Sigmoid colon (tissue), 7 donors: ENCODE measurements around the gene DMXL2. TPM values are rescaled to one million over a fixed set of nuclear protein-coding genes. Genes with fewer than 3 reads are reported as not detected.
A peak's percentile ranks its signal among the peaks of the same experiment; 100 is the strongest.
"Not testable (repeated sequence)": the region's sequence is repeated elsewhere in the genome, so short reads cannot be mapped to it uniquely, and the experiment has no call there.

Experiments
- DNase-seq: peaks from one replicate; pipeline ENCODE4 v3.0.0-alpha.2; 2019
- H3K27ac ChIP-seq, 4 donors: fragments of 200-600 bp; sonication (generic); one replicate each; pipeline ENCODE4 v1.5.1; 2016 to 2019; ENCODE audit warnings: mild to moderate bottlenecking in 1 of 4
- H3K27me3 ChIP-seq, 3 donors: fragments of 200-600 bp; sonication (generic); one replicate each; pipeline ENCODE4 v1.5.1; 2019; ENCODE audit warnings: mild to moderate bottlenecking in 1 of 3
- H3K36me3 ChIP-seq, 4 donors: fragments of 200-600 bp; sonication (generic); one replicate each; pipeline ENCODE4 v1.5.1; 2016 to 2019
- H3K4me1 ChIP-seq, 4 donors: fragments of 200-600 bp; sonication (generic); one replicate each; pipeline ENCODE4 v1.5.1; 2017 to 2019
- H3K4me3 ChIP-seq, 4 donors: fragments of 200-600 bp; sonication (generic); one replicate each; pipeline ENCODE4 v1.5.1; 2017 to 2019; ENCODE audit warnings: mild to moderate bottlenecking in 2 of 4, moderate library complexity in 1 of 4
- H3K9me3 ChIP-seq, 4 donors: fragments of 200-600 bp in 3 of 4; sonication (generic) in 3 of 4; one replicate each; pipeline versions ENCODE4 v1.5.1 to v1.6.1; 2013 to 2019
- EP300 ChIP-seq, 4 donors: sonication (generic); formaldehyde crosslinking; IDR thresholded peaks; one replicate each; pipeline ENCODE4 v1.6.1; 2017; ENCODE audit warnings: antibody characterized with exemption in 4 of 4
- POLR2A ChIP-seq, 2 donors: fragments of 450-650 bp; IDR thresholded peaks; one replicate each; pipeline ENCODE4 v1.6.1; 2016; ENCODE audit warnings: antibody characterized with exemption in 2 of 2, mild to moderate bottlenecking in 2 of 2, moderate library complexity in 2 of 2
- POLR2AphosphoS5 ChIP-seq, 4 donors: sonication (generic); formaldehyde crosslinking; IDR thresholded peaks; one replicate each; pipeline ENCODE4 v1.6.1; 2017; ENCODE audit warnings: antibody characterized with exemption in 4 of 4
- WGBS, 2 donors: extraction: QIAGEN DNeasy Blood & Tissue Kit; methylation state at CpG; one replicate each; pipeline ENCODE4 v1.1.7; 2013; 5-methylcytosine and 5-hydroxymethylcytosine counted together
- intact Hi-C: fragments of 100-400 bp; cut with DNase I; formaldehyde crosslinking; loops from one replicate; pipeline ENCODE4 v1.15.1; 2023
- polyA plus RNA-seq, 3 donors: library from polyadenylated mRNA; stranded (reverse); fragments of 200-250 nt; gene quantifications; one replicate each; pipeline ENCODE4 v1.2.3, GENCODE V29; 2013
- total RNA-seq, 4 donors: library from RNA; depleted of rRNA; stranded (reverse); fragments of >200 nt; gene quantifications; one replicate each; pipeline ENCODE4 v1.1.0, GENCODE V29; 2016
- TF ChIP-seq, protein P1 (sequence below), 4 experiments: fragments of 450-650 bp in 3 of 4; fragments of 200-600 bp in 1 of 4; IDR thresholded peaks; one replicate each; pipeline ENCODE4 v1.5.1; 2016 to 2019; ENCODE audit warnings: antibody characterized with exemption in 4 of 4, mild to moderate bottlenecking in 3 of 4, moderate library complexity in 2 of 4
- donor health status: healthy with polysubstance abuse.
- donor health status: Bipolar disorder and iron deficiency.
- donor health status: healthy.

Gene DMXL2
- total and polyA plus RNA-seq, 7 donors = 5.5 to 64.5 (median 34.6) TPM

DNA sequence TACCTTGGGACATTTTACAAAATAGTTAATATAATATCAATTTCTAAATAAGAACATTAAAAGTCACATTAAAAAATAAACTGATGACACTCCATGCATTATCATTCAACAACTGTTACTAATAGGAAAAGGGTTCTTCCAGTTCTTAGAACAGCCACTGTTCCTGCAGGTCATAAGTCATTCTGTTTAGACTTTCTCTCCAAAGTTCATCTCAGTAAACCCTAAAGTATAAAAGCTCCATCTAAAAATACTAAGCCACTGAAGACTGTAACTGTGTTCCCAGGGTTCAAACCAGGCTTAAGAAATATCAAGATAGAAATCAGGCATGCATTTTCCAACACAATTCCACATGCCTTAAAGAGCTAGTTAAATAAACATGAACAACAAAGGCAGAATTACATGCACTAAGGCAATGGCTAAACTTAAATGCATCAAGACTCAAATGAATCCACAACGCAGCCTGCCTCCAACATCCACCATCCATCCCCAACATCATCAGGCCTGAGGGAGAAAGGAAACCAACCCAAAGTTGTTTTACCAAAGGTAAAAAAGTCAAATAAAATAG lies 46.2 kb downstream of the DMXL2 start:
- Histone ChIP-seq H3K4me1 (peaks cover 0 to 11% (median 5%) of the 10 kb centered on the region in 4 donors), H3K27me3 (no peaks in the 10 kb centered on the region), H3K27ac (peak overlapping the region in 1 of 4 donors; percentile 54), H3K4me3 (no peak overlapping the region), H3K36me3 (no peaks in the 10 kb centered on the region), H3K9me3 (no peaks in the 10 kb centered on the region)
- no peak for DNase-seq
- 94 to 95% methylated on average over 1 of the region's 1 CpG for WGBS, 2 donors
- no peak for TF ChIP-seq POLR2A (IDR thresholded peaks at IDR 0.05)
- TF ChIP-seq POLR2AphosphoS5 (IDR thresholded peaks at IDR 0.05) = no peak
- no peak for TF ChIP-seq EP300 (IDR thresholded peaks at IDR 0.05)
- TF ChIP-seq, protein P1, sequence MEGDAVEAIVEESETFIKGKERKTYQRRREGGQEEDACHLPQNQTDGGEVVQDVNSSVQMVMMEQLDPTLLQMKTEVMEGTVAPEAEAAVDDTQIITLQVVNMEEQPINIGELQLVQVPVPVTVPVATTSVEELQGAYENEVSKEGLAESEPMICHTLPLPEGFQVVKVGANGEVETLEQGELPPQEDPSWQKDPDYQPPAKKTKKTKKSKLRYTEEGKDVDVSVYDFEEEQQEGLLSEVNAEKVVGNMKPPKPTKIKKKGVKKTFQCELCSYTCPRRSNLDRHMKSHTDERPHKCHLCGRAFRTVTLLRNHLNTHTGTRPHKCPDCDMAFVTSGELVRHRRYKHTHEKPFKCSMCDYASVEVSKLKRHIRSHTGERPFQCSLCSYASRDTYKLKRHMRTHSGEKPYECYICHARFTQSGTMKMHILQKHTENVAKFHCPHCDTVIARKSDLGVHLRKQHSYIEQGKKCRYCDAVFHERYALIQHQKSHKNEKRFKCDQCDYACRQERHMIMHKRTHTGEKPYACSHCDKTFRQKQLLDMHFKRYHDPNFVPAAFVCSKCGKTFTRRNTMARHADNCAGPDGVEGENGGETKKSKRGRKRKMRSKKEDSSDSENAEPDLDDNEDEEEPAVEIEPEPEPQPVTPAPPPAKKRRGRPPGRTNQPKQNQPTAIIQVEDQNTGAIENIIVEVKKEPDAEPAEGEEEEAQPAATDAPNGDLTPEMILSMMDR (IDR thresholded peaks at IDR 0.05) = no peak
- intact Hi-C loops = no loop called here

DNA sequence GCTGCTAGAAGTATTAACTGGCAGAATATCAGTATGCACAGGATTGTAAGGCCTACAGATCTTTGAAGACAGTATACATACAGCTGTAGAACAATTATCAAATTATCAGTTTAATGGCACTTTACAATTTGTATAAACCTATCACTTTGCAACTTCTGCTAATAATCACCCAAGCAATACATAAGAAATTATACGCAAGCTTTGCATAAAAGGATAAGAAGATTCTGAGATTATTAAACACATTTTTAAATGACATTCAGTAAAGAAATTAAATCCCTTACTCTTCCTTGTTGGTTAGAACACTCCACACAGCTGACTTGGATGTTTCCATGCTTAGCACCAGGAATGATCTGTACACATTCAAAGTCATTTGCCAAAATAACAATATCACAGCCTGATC lies 46.8 kb downstream of the DMXL2 start:
- H3K27me3 ChIP-seq = no peaks in the 10 kb centered on the region
- intact Hi-C loops = no loop called here
- no peak for DNase-seq
- WGBS, 2 donors = 97 to 98% methylated on average over 1 of the region's 1 CpG
- H3K4me3 ChIP-seq = no peak overlapping the region
- TF ChIP-seq, protein P1 (IDR thresholded peaks at IDR 0.05) = no peak
- TF ChIP-seq EP300 (IDR thresholded peaks at IDR 0.05) (no peak), POLR2AphosphoS5 (IDR thresholded peaks at IDR 0.05) (no peak), POLR2A (IDR thresholded peaks at IDR 0.05) (no peak)
- no peaks in the 10 kb centered on the region for H3K9me3 ChIP-seq
- no peaks in the 10 kb centered on the region for H3K36me3 ChIP-seq
- no peak overlapping the region for H3K27ac ChIP-seq
- peaks cover 0 to 11% (median 5%) of the 10 kb centered on the region in 4 donors for H3K4me1 ChIP-seq

DNA sequence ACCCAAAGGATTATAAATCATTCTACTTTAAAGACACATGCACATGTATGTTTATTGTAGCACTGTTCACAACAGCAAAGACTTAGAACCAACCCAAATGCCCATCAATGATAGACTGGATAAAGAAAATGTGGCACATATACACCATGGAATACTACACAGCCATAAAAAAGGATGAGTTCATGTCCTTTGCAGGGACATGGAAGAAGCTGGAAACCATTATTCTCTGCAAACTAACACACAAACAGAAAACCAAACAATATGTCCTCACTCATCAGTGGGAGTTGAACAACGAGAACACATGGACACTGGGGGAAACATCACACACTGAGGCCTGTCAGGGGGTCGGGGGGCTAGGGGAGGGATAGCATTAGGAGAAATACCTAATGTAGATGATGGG lies 49.2 kb downstream of the DMXL2 start:
- H3K9me3 ChIP-seq, DNase-seq, H3K36me3 ChIP-seq, intact Hi-C loops, H3K27ac ChIP-seq, H3K4me3 ChIP-seq, H3K27me3 ChIP-seq: not testable (repeated sequence)
- H3K4me1 ChIP-seq = peaks cover 0 to 18% (median 4%) of the 10 kb centered on the region in 4 donors
- WGBS, 2 donors = 89 to 92% methylated on average over 2 of the region's 2 CpGs

DNA sequence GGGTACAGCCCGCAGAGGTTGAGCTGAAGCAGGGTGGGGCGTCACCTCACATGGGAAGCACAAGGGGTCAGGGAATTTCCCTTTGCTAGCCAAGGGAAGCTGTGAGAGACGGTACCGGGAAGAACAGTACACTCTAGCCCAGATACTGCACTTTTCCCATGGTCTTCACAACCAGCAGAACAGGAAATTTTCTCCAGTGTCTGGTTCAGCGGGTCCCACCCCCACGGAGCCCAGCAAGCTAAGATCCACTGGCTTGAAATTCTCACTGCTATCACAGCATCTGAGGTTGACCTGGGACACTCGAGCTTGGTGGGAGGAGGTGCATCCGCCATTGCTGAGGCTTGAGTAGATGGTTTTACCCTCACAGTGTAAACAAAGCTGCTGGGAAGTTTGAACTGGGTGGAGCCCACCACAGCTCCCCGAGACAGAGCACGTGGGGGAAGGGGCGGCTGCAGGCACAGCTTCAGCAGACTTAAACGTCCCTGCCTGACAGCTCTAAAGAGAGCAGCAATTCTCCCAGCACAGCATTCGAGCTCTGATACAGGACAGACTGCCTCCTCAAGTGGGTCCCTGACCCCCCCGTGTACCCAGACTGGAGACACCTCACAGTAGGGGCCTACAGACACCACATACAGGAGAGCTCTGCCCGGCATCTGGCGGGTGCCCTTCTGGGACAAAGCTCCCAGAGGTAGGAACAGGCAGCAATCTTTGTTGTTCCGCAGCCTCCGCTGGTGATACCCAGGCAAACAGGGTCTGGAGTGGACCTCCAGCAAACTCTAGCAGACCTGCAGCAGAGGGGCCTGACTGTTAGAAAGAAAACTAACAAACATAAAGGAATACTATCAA lies 53.4 kb downstream of the DMXL2 start:
- intact Hi-C loops = not testable (repeated sequence)
- 80 to 81% methylated on average over 18 of the region's 18 CpGs for WGBS, 2 donors

DNA sequence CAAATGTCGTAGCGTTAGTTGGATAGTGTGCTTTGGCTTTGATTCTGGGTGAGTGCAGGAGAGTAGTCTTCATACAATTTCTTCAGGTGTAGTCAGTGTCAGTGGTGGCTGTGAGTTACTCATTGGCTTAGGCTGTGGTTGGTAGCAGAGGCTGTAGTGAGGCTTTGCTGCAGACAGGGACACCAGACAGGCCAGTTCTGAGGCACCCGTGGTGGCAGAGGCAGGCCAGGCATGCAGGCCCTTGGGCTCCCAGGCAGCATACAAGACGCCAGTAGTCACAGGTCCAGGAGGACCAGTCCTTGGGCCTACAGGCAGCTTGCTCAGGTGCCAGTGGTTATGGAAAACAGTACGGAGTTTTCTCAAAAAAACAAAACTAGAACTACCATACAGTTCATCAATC lies 61.3 kb downstream of the DMXL2 start:
- no peak for DNase-seq
- WGBS, 2 donors = 88 to 95% methylated on average over 5 of the region's 5 CpGs
- intact Hi-C loops = no loop called here

More for the DNA sequence above, 53.4 kb downstream of the DMXL2 start:
- H3K4me3 ChIP-seq, H3K4me1 ChIP-seq, DNase-seq, H3K36me3 ChIP-seq, H3K27ac ChIP-seq, H3K27me3 ChIP-seq, H3K9me3 ChIP-seq: not testable (repeated sequence)

More for the DNA sequence above, 61.3 kb downstream of the DMXL2 start:
- Histone ChIP-seq H3K27me3 (no peaks in the 10 kb centered on the region), H3K9me3 (no peaks in the 10 kb centered on the region), H3K27ac (no peak overlapping the region), H3K36me3 (peaks cover 0 to 3% (median 2%) of the 10 kb centered on the region in 4 donors), H3K4me1 (no peaks in the 10 kb centered on the region), H3K4me3 (no peak overlapping the region)
- TF ChIP-seq EP300 (IDR thresholded peaks at IDR 0.05) (no peak), POLR2AphosphoS5 (IDR thresholded peaks at IDR 0.05) (no peak), POLR2A (IDR thresholded peaks at IDR 0.05) (no peak)
- TF ChIP-seq, protein P1 (IDR thresholded peaks at IDR 0.05) = no peak
